Keratinocyte (primary cell): Measurements from ENCODE around the gene INO80D.

Experiments
- CTCF ChIP-seq, 3 experiments: IDR thresholded peaks in 1 of 3; conservative IDR thresholded peaks in 1 of 3; optimal IDR thresholded peaks in 1 of 3; 2 replicates in 2 of 3; 3 replicates in 1 of 3; pipeline versions ENCODE3 to v1.5.1; 2011; ENCODE audit warnings: low read length in 3 of 3, mild to moderate bottlenecking in 3 of 3, moderate library complexity in 2 of 3, control low read depth in 1 of 3, inconsistent platforms in 1 of 3; ENCODE audit not compliant: insufficient read depth in 2 of 3; ENCODE audit errors: extremely low read depth in 1 of 3
- EZH2 ChIP-seq: IDR thresholded peaks from one replicate; pipeline ENCODE4 v1.6.1; 2012; ENCODE audit warnings: inconsistent platforms, mild to moderate bottlenecking, low read length, moderate library complexity

GRCh38 chr2:206011018-206011614 lies 74.9 kb downstream of the INO80D start:
- TF ChIP-seq CTCF (optimal IDR thresholded peaks at IDR 0.05 in 1 of 3, IDR thresholded peaks at IDR 0.05 in 1 of 3, conservative IDR thresholded peaks at IDR 0.05 in 1 of 3; ENCODE audit: extremely low read depth in 1 of 3, insufficient read depth in 2 of 3, low read length in 3 of 3) (no peak), EZH2 (no peak)
